Esophagus muscularis mucosa (tissue), 4 donors: ENCODE results near the gene ECE1.

Experiments
- EP300 ChIP-seq: sonication (generic); formaldehyde crosslinking; IDR thresholded peaks from one replicate; pipeline ENCODE4 v1.6.1; 2017; ENCODE audit warnings: antibody characterized with exemption
- POLR2A ChIP-seq: fragments of 450-650 bp; IDR thresholded peaks from one replicate; pipeline ENCODE4 v1.6.1; 2017; ENCODE audit warnings: antibody characterized with exemption, moderate library complexity, mild to moderate bottlenecking, low read depth
- POLR2AphosphoS5 ChIP-seq, 2 donors: sonication (generic); formaldehyde crosslinking; IDR thresholded peaks; one replicate each; pipeline ENCODE4 v1.6.1; 2017; ENCODE audit warnings: antibody characterized with exemption in 2 of 2
- TF ChIP-seq, protein P1 (sequence below), 3 experiments: fragments of 200-600 bp in 2 of 3; fragments of 450-650 bp in 1 of 3; sonication (generic) in 2 of 3; IDR thresholded peaks; one replicate each; pipeline ENCODE4 v1.5.1; 2017 to 2019; ENCODE audit warnings: antibody characterized with exemption in 3 of 3, mild to moderate bottlenecking in 2 of 3, moderate library complexity in 1 of 3

DNA sequence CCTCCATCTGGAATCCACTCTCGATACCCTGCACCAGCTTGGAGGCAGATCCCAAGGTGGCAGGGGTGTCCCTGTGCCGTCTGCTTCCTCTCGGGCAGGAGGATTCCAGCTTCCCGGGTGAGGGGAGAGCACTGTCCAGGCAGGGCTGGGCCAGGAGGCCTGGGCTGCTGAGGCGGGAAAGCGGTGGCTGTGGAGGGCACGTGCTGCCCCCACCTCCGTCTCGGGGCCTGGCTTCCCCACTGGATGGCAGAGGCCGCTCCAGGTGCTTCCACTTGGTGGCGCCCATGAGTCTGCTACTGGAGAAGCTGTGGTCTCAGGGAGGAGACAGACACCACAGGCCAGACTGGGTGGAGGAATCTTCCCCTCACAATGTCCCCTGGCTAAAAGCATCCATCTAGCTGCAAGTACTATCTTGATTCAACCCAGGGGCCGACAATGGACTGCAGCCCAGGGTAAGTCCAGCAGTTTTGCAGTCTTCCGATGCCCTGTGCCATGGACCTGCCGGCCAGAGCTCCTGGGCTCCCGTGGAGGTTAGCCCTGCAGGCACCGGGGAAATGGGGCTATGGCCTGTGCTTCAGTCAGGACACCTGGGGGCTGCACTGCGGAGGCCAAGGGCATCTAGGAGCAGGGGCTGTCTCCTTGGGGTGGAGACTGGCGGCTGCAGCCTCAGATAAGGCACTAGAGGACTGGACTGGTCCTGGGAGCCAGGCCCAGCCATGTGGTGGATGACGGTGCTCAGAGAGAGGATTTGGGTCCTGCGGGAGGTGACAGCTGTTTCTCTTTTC lies 72.3 kb downstream of the ECE1 start:
- TF ChIP-seq, protein P1, sequence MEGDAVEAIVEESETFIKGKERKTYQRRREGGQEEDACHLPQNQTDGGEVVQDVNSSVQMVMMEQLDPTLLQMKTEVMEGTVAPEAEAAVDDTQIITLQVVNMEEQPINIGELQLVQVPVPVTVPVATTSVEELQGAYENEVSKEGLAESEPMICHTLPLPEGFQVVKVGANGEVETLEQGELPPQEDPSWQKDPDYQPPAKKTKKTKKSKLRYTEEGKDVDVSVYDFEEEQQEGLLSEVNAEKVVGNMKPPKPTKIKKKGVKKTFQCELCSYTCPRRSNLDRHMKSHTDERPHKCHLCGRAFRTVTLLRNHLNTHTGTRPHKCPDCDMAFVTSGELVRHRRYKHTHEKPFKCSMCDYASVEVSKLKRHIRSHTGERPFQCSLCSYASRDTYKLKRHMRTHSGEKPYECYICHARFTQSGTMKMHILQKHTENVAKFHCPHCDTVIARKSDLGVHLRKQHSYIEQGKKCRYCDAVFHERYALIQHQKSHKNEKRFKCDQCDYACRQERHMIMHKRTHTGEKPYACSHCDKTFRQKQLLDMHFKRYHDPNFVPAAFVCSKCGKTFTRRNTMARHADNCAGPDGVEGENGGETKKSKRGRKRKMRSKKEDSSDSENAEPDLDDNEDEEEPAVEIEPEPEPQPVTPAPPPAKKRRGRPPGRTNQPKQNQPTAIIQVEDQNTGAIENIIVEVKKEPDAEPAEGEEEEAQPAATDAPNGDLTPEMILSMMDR (IDR thresholded peaks at IDR 0.05) = peak in 1 of 3 experiments; percentile 41
- TF ChIP-seq POLR2A = no peak
- no peak for TF ChIP-seq POLR2AphosphoS5 (IDR thresholded peaks at IDR 0.05)
- TF ChIP-seq EP300 = no peak
